Smooth muscle cell (in vitro differentiated cells): ENCODE measurements around the gene MINDY2. TPM values are rescaled to one million over a fixed set of nuclear protein-coding genes. Genes with fewer than 3 reads are reported as not detected.

Source experiments
- DNase-seq: peaks from one replicate; lab custom pipeline; 2025; ENCODE audit not compliant: unreplicated experiment; lab: John Stamatoyannopoulos, UW
- H2AFZ ChIP-seq: fragments of 200-600 bp; sonication (generic); 2 replicates; pipeline ENCODE4 v1.6.0; 2016; ENCODE audit warnings: antibody characterized with exemption, low read depth, mild to moderate bottlenecking
- H3F3A ChIP-seq: fragments of 200-600 bp; sonication (generic); 2 replicates; pipeline ENCODE4 v1.6.0; 2017; ENCODE audit warnings: antibody characterized with exemption, low read depth
- H3K27ac ChIP-seq: fragments of 200-600 bp; sonication (generic); 2 replicates; pipeline ENCODE4 v1.5.1; 2016; ENCODE audit warnings: low read depth, mild to moderate bottlenecking
- H3K27me3 ChIP-seq: fragments of 200-600 bp; sonication (generic); 2 replicates; pipeline ENCODE4 v1.6.1; 2016; ENCODE audit warnings: low read depth, mild to moderate bottlenecking
- H3K36me3 ChIP-seq: fragments of 200-600 bp; sonication (generic); 2 replicates; pipeline ENCODE4 v1.5.1; 2016; ENCODE audit warnings: low read depth
- H3K4me1 ChIP-seq: fragments of 200-600 bp; sonication (generic); 2 replicates; pipeline ENCODE4 v1.5.1; 2016; ENCODE audit warnings: low read depth
- H3K4me2 ChIP-seq: fragments of 200-600 bp; sonication (generic); 2 replicates; pipeline ENCODE4 v1.6.0; 2016; ENCODE audit warnings: mild to moderate bottlenecking
- H3K4me3 ChIP-seq: fragments of 200-600 bp; sonication (generic); 2 replicates; pipeline ENCODE4 v1.5.1; 2016; ENCODE audit warnings: mild to moderate bottlenecking
- H3K79me2 ChIP-seq: fragments of 200-600 bp; sonication (generic); 2 replicates; pipeline ENCODE4 v1.6.0; 2016; ENCODE audit warnings: low read depth, mild to moderate bottlenecking
- H3K9ac ChIP-seq: fragments of 200-600 bp; sonication (generic); 2 replicates; pipeline ENCODE4 v1.6.0; 2016; ENCODE audit warnings: low read depth
- H3K9me3 ChIP-seq: fragments of 200-600 bp; sonication (generic); replicated peaks from 2 replicates; pipeline ENCODE4 v1.5.1; 2016; ENCODE audit warnings: low read depth
- H4K20me1 ChIP-seq: fragments of 200-600 bp; sonication (generic); 2 replicates; pipeline ENCODE4 v1.6.0; 2016; ENCODE audit warnings: low read depth
- WGBS: methylation state at CpG from one replicate; pipeline ENCODE4 v1.1.7; 2016; ENCODE audit warnings: low lambda C conversion rate; 5-methylcytosine and 5-hydroxymethylcytosine counted together
- polyA plus RNA-seq: library from polyadenylated mRNA; unstranded; fragments of >200 nt; fragmentation: Nextera tagmentation; extraction: Ambion mirVana; gene quantifications from 2 replicates; pipeline ENCODE4 v1.2.1, GENCODE V29; 2016
- total RNA-seq: library from RNA; depleted of rRNA; stranded (reverse); fragments of >200 nt; gene quantifications from 2 replicates; pipeline ENCODE4 v1.2.3, GENCODE V29; 2014
- TF ChIP-seq, protein P1 (sequence below): fragments of 200-600 bp; sonication (generic); IDR thresholded peaks from 2 replicates; pipeline ENCODE4 v1.5.1; 2017; ENCODE audit warnings: borderline replicate concordance, mild to moderate bottlenecking, antibody characterized with exemption; ENCODE audit not compliant: insufficient read depth, poor library complexity, severe bottlenecking

Gene MINDY2
- total and polyA plus RNA-seq, 2 experiments from 2014 or later = 21.2 to 28.0 TPM

DNA sequence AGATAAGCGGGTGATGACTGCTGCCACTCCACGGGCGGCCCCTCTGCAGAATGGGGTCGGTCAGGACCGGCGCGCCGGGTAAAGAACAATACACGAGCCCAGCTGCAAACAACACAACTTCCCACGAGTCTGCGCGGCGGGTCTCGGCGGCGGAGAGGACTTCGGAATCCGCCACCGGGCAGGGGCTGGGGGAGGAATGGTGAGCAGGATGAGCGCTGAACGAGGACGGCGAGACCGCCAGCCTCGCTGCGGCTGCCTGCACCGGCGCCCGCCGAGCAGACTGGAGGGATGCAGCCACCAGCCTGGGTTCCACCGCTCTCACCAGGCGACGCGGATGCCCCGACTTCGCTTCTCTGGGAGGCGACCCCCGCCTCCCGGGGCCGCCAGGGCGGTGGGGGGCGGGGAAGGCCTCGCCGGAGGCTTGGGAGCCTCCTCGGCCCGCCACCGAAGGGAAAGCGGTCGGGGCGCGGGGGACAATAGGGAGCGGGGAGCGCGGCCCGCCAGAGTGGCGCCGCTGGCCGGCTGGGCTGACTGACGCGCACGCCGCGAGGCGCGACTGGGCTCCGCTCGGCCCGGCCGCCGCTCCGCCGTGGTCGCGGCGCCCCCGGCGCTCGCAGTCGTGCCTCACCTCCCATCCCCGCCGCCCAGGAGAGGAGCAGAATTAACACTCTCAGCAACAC, 22.1 kb upstream of the MINDY2 start:
- 1% methylated on average over 27 of the region's 81 CpGs for WGBS
- peaks cover 24% of the 10 kb centered on the region for H3K4me1 ChIP-seq

DNA sequence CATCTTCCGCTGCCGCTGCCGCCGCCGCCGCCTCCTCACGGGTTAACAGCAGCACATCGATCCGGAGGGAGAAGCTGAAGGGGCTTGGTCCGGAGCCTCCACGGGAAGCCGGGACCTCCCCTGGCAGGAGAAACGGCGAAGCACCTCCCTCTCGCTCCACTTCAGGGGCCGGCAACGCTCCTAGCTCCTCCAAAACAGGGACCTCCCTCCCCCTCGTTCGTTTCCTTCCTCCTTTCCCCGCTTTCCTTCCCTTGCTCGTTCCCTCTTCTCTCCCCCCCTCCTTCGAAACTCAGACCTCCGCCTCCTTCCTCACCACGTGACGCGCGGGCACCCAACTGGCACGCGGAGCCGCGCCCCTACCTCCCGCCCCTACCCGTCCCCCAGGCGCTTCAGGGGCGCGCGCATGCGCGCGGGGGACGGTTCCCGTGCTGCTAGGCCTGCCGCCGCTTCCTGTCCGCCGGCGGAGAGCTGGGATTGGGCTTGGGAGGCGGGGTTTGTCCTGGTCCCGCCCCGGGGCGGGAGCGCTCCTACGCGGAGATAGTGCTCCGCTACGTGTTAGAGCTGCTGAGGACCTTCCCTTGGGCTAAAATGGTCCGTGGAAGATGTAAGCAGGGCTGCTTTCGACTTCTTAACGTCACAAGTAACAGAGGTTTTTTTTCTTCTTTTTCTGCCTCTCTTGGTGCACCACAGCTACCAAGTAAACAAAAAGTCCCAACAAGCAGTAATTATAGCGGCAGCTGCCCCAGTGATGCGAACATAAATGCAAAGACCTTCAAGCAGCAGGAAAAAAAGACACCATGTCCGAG, 21.4 kb upstream of the MINDY2 start, which contains the start of gene ADAM10:
Gene ADAM10 (minus strand): TSS at position 176 of the 806 bp plus-strand sequence. CDS start 173 bp downstream, at position 3.
- Histone ChIP-seq H3K27me3 (no peaks in the 10 kb centered on the region), H3K36me3 (no peaks in the 10 kb centered on the region), H3F3A (peaks cover 7% of the 10 kb centered on the region), H3K9me3 (no peaks in the 10 kb centered on the region), H3K4me3 (peak within 1 kb of the TSS; percentile 88), H4K20me1 (peaks cover 39% of the 10 kb centered on the region), H3K4me2 (peak within 1 kb of the TSS; percentile 95), H3K9ac (peak within 1 kb of the TSS; percentile 88), H3K27ac (peak within 1 kb of the TSS; percentile 88), H2AFZ (peak within 1 kb of the TSS; percentile 85), H3K79me2 (peaks cover 44% of the 10 kb centered on the region), H3K4me1 (peaks cover 22% of the 10 kb centered on the region)
- under 1% methylated on average over 44 of the region's 62 CpGs for WGBS
- peak; percentile 96 for DNase-seq
- TF ChIP-seq, protein P1, sequence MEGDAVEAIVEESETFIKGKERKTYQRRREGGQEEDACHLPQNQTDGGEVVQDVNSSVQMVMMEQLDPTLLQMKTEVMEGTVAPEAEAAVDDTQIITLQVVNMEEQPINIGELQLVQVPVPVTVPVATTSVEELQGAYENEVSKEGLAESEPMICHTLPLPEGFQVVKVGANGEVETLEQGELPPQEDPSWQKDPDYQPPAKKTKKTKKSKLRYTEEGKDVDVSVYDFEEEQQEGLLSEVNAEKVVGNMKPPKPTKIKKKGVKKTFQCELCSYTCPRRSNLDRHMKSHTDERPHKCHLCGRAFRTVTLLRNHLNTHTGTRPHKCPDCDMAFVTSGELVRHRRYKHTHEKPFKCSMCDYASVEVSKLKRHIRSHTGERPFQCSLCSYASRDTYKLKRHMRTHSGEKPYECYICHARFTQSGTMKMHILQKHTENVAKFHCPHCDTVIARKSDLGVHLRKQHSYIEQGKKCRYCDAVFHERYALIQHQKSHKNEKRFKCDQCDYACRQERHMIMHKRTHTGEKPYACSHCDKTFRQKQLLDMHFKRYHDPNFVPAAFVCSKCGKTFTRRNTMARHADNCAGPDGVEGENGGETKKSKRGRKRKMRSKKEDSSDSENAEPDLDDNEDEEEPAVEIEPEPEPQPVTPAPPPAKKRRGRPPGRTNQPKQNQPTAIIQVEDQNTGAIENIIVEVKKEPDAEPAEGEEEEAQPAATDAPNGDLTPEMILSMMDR = no peak

More for the DNA sequence above, 22.1 kb upstream of the MINDY2 start:
- TF ChIP-seq, protein P1 = no peak
- Histone ChIP-seq H3K4me2 (peak overlapping the region; percentile 95), H3K4me3 (peak overlapping the region; percentile 88), H2AFZ (peak overlapping the region; percentile 82), H3K9me3 (no peaks in the 10 kb centered on the region), H3K27ac (peak overlapping the region; percentile 88), H3K36me3 (no peaks in the 10 kb centered on the region), H3F3A (peaks cover 7% of the 10 kb centered on the region), H3K27me3 (no peaks in the 10 kb centered on the region), H3K79me2 (peaks cover 51% of the 10 kb centered on the region), H3K9ac (peak overlapping the region; percentile 88), H4K20me1 (peaks cover 43% of the 10 kb centered on the region)
- peak; percentile 41 for DNase-seq

DNA sequence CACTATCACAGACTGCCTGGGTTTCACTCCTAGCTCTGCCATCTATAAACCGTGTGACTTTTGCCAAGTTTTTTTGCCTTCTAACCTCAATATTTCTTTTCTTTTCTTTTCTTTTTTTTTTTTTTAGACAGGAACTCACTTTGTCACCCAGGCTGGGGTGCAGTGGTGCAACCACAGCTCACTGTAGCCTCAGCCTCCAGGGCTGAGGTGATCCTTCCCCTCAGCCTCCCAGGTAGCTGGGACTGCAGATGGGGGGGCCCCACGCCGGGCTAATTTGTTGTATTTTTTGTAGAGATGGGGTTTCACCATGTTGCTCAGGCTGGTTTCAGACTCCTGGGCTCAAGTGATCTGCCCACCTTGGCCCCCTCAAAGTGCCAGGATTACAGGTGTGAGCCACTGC, 18.4 kb upstream of the MINDY2 start:
- peaks cover 4% of the 10 kb centered on the region for H3K4me1 ChIP-seq
- DNase-seq = no peak
- H3K4me3 ChIP-seq = no peak overlapping the region
- H3K9ac ChIP-seq = no peak overlapping the region
- H3K27ac ChIP-seq = no peak overlapping the region
- H4K20me1 ChIP-seq = peaks cover 11% of the 10 kb centered on the region
- no peaks in the 10 kb centered on the region for H3K36me3 ChIP-seq
- peaks cover 14% of the 10 kb centered on the region for H3K79me2 ChIP-seq
- H2AFZ ChIP-seq = no peak overlapping the region
- H3K4me2 ChIP-seq = no peak overlapping the region
- 88% methylated on average over 3 of the region's 3 CpGs for WGBS
- H3K27me3 ChIP-seq = no peaks in the 10 kb centered on the region
- H3F3A ChIP-seq = peaks cover 7% of the 10 kb centered on the region
- H3K9me3 ChIP-seq = no peaks in the 10 kb centered on the region
- TF ChIP-seq, protein P1 = no peak
